Lower leg skin (tissue), 4 donors: ENCODE results near the gene ALLC. TPM values are rescaled to one million over a fixed set of nuclear protein-coding genes. Genes with fewer than 3 reads are reported as not detected.

Experiments
- DNase-seq, 2 donors: peaks; one replicate each; pipeline ENCODE4 v3.0.0-alpha.2; 2019; ENCODE audit warnings: low spot score in 2 of 2
- H3K4me3 ChIP-seq: fragments of 200-600 bp; sonication (generic); 2 replicates; pipeline ENCODE4 v1.5.1; 2017; ENCODE audit warnings: mild to moderate bottlenecking, low read depth; ENCODE audit not compliant: poor library complexity, severe bottlenecking
- POLR2A ChIP-seq, 2 donors: fragments of 450-650 bp; IDR thresholded peaks; one replicate each; pipeline ENCODE4 v1.6.1; 2016 to 2017; ENCODE audit warnings: antibody characterized with exemption in 2 of 2, mild to moderate bottlenecking in 1 of 2, moderate library complexity in 1 of 2
- WGBS, 2 donors: methylation state at CpG; one replicate each; pipeline ENCODE4 v1.1.5; 2018; 5-methylcytosine and 5-hydroxymethylcytosine counted together
- intact Hi-C: fragments of 100-400 bp; cut with DNase I; formaldehyde crosslinking; loops from one replicate; pipeline ENCODE4 v1.15.0; 2023; ENCODE audit warnings: low total_unique reads
- total RNA-seq, 4 donors: library from RNA; depleted of rRNA; stranded (reverse); fragments of >200 nt; gene quantifications; one replicate each; pipeline ENCODE4 v1.1.0, GENCODE V29; 2016
- TF ChIP-seq, protein P1 (sequence below), 3 donors: fragments of 450-650 bp; IDR thresholded peaks; one replicate each; pipeline ENCODE4 v1.5.1; 2016; ENCODE audit warnings: antibody characterized with exemption in 3 of 3, mild to moderate bottlenecking in 3 of 3, moderate library complexity in 2 of 3

The ALLC gene
- total RNA-seq, 4 donors from 2014 or later: 0.23 to 1.1 TPM; not detected in 2

DNA sequence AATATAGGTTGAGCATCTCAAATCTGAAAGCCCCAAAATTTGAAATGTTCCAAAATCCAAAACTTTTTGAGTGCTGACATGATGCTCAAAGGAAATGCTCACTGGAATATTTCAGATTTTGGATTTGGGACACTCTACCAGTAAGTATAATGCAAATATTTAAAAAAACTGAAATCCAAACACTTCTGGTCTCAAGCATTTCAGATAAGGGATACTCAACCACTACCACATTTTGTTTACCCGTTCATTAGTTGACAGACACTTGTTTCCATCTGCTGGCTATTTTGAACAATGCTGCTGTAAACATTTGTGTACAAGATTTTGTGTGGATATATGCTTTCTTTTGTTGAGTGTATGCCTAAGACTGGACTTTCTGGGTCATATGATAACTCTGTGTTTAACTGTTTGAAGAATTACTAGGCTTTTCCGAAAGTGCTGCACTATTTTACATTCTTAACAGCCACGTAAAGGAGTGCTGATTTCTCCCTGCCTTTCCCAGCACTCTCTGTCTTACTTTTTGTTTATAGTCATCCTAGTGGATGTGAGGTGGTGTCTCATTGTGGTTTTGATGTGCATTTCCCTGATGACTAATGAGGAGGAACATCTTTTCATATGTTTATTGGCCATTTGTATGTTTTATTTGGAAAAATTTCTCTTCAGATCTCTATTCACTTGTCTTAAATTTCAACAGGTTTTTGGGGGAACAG lies 25.9 kb downstream of the ALLC start:
- DNase-seq: no peak
- intact Hi-C loops: no loop called here
- TF ChIP-seq POLR2A (IDR thresholded peaks at IDR 0.05): no peak
- TF ChIP-seq, protein P1, sequence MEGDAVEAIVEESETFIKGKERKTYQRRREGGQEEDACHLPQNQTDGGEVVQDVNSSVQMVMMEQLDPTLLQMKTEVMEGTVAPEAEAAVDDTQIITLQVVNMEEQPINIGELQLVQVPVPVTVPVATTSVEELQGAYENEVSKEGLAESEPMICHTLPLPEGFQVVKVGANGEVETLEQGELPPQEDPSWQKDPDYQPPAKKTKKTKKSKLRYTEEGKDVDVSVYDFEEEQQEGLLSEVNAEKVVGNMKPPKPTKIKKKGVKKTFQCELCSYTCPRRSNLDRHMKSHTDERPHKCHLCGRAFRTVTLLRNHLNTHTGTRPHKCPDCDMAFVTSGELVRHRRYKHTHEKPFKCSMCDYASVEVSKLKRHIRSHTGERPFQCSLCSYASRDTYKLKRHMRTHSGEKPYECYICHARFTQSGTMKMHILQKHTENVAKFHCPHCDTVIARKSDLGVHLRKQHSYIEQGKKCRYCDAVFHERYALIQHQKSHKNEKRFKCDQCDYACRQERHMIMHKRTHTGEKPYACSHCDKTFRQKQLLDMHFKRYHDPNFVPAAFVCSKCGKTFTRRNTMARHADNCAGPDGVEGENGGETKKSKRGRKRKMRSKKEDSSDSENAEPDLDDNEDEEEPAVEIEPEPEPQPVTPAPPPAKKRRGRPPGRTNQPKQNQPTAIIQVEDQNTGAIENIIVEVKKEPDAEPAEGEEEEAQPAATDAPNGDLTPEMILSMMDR (IDR thresholded peaks at IDR 0.05): no peak
- 64 to 74% methylated on average over 3 of the region's 3 CpGs for whole genome bisulfite sequencing, 2 donors
- no peak overlapping the region for H3K4me3 ChIP-seq

DNA sequence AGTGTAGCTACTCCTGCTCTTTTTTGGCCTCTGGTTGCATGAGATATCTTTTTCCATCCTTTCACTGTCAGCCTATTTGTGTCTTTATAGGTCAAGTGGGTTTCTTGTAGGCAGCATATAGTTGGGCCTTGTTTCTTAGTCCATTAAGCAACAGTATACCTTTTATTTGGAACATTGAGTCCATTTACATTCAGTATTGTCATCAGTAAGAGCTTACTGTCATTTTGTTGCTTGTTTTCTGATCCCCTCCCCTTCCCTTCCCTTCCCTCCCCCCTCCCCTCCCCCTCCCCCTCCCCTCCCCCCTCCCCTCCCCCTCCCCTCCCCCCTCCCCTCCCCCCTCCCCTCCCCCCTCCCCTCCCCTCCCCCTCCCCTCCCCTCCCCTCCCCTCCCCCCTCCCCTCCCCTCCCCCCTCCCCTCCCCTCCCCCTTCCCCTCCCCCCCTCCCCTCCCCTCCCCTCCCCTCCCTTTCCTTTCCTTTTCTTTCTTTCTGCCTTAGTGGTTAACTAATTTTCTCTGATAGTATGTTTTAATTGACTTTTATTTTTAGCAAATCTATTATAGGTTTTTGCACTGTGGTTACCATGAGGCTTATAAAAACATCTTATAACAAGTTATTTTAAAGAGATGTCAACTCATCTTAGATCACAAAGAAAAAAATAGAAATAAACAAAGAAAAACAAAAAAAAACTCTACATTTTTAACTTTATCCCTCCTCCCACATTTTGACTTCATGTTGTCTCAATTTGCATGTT lies 32.2 kb downstream of the ALLC start:
- intact Hi-C loops: no loop called here
- H3K4me3 ChIP-seq: no peak overlapping the region
- no peak for DNase-seq
- TF ChIP-seq POLR2A (IDR thresholded peaks at IDR 0.05): no peak
- TF ChIP-seq, protein P1 (IDR thresholded peaks at IDR 0.05): no peak

DNA sequence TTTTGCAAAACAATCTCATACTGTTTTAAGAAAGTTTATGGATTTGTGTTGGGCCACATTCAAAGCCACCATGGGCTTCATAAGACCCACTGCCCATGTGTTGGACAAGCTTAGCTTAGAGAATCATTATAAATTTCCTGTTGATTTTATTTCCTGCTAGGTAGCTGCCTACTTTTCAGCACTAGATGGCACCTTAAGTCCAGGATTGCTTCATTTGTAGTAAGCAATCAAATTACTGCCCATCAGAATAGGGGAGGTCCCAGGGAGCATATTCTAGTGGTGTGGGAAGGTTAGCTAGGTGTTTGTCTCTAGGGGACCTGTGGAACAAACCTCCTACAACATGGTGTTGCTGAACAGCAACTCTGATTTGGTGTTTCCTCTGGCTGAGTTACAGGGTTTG lies 34.4 kb downstream of the ALLC start:
- intact Hi-C loops: no loop called here
- TF ChIP-seq, protein P1 (IDR thresholded peaks at IDR 0.05): no peak
- TF ChIP-seq POLR2A (IDR thresholded peaks at IDR 0.05): no peak
- H3K4me3 ChIP-seq: no peak overlapping the region

DNA sequence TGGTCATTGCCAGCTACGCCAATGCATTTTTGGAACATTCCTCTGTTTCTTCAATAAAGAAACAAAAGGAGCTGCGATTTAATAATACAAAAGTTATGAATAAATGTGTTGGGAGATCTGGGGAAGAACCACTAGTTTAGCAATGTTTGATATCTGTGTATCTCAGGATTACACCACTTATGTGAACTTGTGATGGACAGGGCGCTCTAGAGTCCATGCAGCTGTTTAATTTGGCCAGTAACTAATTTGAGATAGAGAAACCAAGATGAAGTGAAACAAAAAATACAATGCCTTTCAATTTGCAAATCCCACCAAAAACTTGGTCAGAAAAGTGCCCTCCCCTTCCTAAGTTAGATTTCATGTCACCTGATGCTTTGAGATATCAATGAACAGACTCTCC lies 38.5 kb downstream of the ALLC start:
- 87 to 88% methylated on average over 3 of the region's 3 CpGs for WGBS, 2 donors
- intact Hi-C loops: no loop called here
- no peak for TF ChIP-seq POLR2A (IDR thresholded peaks at IDR 0.05)
- TF ChIP-seq, protein P1 (IDR thresholded peaks at IDR 0.05): no peak
- no peak for DNase-seq
- H3K4me3 ChIP-seq: no peak overlapping the region

More for the DNA sequence above, 34.4 kb downstream of the ALLC start:
- DNase-seq: no peak

DNA sequence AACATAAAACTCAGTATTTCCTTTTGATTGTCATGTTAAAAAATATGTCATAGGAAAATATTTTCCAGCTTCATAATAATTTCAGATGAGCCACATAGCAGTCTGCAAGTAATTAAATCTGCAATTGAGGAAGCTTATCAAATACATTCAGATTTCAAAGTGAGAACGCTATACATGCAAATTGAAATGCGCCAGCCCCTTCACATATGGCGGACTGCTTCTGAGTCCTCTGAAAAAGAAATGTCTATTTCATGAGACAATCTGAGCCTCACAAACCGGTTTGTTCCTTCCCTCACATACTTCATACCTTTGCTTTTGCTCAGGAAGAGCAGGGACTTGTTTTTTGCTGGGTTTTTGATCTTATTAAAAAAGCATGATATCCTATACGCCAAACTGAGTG lies 43.1 kb downstream of the ALLC start:
- intact Hi-C loops: no loop called here
- no peak overlapping the region for H3K4me3 ChIP-seq
- TF ChIP-seq, protein P1 (IDR thresholded peaks at IDR 0.05): no peak
- TF ChIP-seq POLR2A (IDR thresholded peaks at IDR 0.05): no peak
- 51 to 52% methylated on average over 5 of the region's 5 CpGs for WGBS, 2 donors
- no peak for DNase-seq
